HEK293 (cell line): Measurements from ENCODE around the gene UBE2F.
A peak's percentile ranks its signal among the peaks of the same experiment; 100 is the strongest.

ENCODE experiments used
- CTCF ChIA-PET: fragments of 350-600 bp; formaldehyde crosslinking; extraction: SDS; loops from one replicate; lab custom pipeline; 2021; ENCODE audit warnings: antibody characterized with exemption; lab: Yijun Ruan, JAX
- POLR2A ChIA-PET: fragments of 300-600 bp; formaldehyde crosslinking; extraction: SDS; loops from one replicate; lab custom pipeline; 2020; ENCODE audit warnings: antibody characterized with exemption, inconsistent platforms; lab: Yijun Ruan, JAX
- H3K27ac ChIP-seq: fragments of 200-500 bp; sonication (Bioruptor generic); 2 replicates; pipeline ENCODE4 v1.5.1; 2014; ENCODE audit warnings: low read depth, low read length, control low read depth, inconsistent platforms; ENCODE audit errors: extremely low read depth
- H3K36me3 ChIP-seq, 2 experiments: fragments of 200-500 bp in 1 of 2; sonication (Bioruptor generic) in 1 of 2; 1 replicate in 1 of 2; 2 replicates in 1 of 2; pipeline ENCODE4 v1.5.1; 2014 to 2017; ENCODE audit warnings: inconsistent platforms in 2 of 2, low read length in 2 of 2; ENCODE audit not compliant: control insufficient read depth in 2 of 2, insufficient read depth in 1 of 2
- H3K4me1 ChIP-seq: fragments of 200-500 bp; sonication (Bioruptor generic); 2 replicates; pipeline ENCODE4 v1.5.1; 2014; ENCODE audit warnings: mild to moderate bottlenecking, low read length, inconsistent platforms; ENCODE audit not compliant: control insufficient read depth, insufficient read depth
- H3K4me3 ChIP-seq: 2 replicates; pipeline ENCODE4 v1.5.1; 2011; ENCODE audit warnings: low read depth, mild to moderate bottlenecking, control low read depth, low read length, moderate library complexity
- H3K9me3 ChIP-seq: fragments of 200-500 bp; sonication (Bioruptor generic); 2 replicates; pipeline ENCODE4 v1.5.1; 2014; ENCODE audit warnings: low read depth, low read length, inconsistent platforms; ENCODE audit not compliant: control insufficient read depth, insufficient read depth
- SCRT1 ChIP-seq: fragments of 450-650 bp; formaldehyde crosslinking; IDR thresholded peaks from 2 replicates; pipeline ENCODE4 v1.5.1; 2016; ENCODE audit warnings: missing biosample characterization, missing genetic modification characterization, borderline replicate concordance
- SCRT2 ChIP-seq: fragments of 450-650 bp; formaldehyde crosslinking; IDR thresholded peaks from 2 replicates; pipeline ENCODE4 v1.5.1; 2016; ENCODE audit warnings: missing biosample characterization, missing genetic modification characterization
- SP3 ChIP-seq: fragments of 450-650 bp; formaldehyde crosslinking; IDR thresholded peaks from 2 replicates; pipeline ENCODE4 v1.5.1; 2016; ENCODE audit warnings: missing biosample characterization, missing genetic modification characterization
- ZNF221 ChIP-seq: fragments of 450-650 bp; formaldehyde crosslinking; IDR thresholded peaks from 2 replicates; pipeline ENCODE4 v1.5.1; 2017; ENCODE audit warnings: missing biosample characterization, missing genetic modification characterization, borderline replicate concordance
- ZNF292 ChIP-seq: fragments of 450-650 bp; formaldehyde crosslinking; IDR thresholded peaks from 2 replicates; pipeline ENCODE4 v1.5.1; 2016; ENCODE audit warnings: low read depth, missing biosample characterization, missing genetic modification characterization, borderline replicate concordance
- ZNF341 ChIP-seq: fragments of 450-650 bp; formaldehyde crosslinking; IDR thresholded peaks from 2 replicates; pipeline ENCODE4; 2016; ENCODE audit warnings: low read depth, missing biosample characterization, missing genetic modification characterization
- ZNF596 ChIP-seq: fragments of 450-650 bp; IDR thresholded peaks from 2 replicates; pipeline ENCODE4 v1.5.0; 2018; ENCODE audit warnings: missing biosample characterization, mild to moderate bottlenecking, missing genetic modification characterization, moderate library complexity
- ZNF658 ChIP-seq: fragments of 450-650 bp; formaldehyde crosslinking; IDR thresholded peaks from 2 replicates; pipeline ENCODE4; 2016; ENCODE audit warnings: missing biosample characterization, missing genetic modification characterization
- ZNF692 ChIP-seq: fragments of 450-650 bp; formaldehyde crosslinking; IDR thresholded peaks from 2 replicates; pipeline ENCODE4 v1.5.1; 2016; ENCODE audit warnings: missing biosample characterization, missing genetic modification characterization
- TF ChIP-seq, protein P1 (sequence below): fragments of 450-650 bp; formaldehyde crosslinking; IDR thresholded peaks from 2 replicates; pipeline ENCODE4 v1.5.1; 2017; ENCODE audit warnings: missing biosample characterization, missing genetic modification characterization
- TF ChIP-seq, protein P2 (sequence below): fragments of 450-650 bp; formaldehyde crosslinking; IDR thresholded peaks from 2 replicates; pipeline ENCODE4 v1.5.1; 2017; ENCODE audit warnings: missing biosample characterization, missing genetic modification characterization
- TF ChIP-seq, protein P3 (sequence below): IDR thresholded peaks from 2 replicates; pipeline ENCODE4 v1.6.1; 2011; ENCODE audit warnings: mild to moderate bottlenecking, low read depth, low read length, borderline replicate concordance
- TF ChIP-seq, protein P4 (sequence below): fragments of 450-650 bp; formaldehyde crosslinking; IDR thresholded peaks from 2 replicates; pipeline ENCODE4 v1.5.1; 2017; ENCODE audit warnings: missing biosample characterization, missing genetic modification characterization

UBE2F gene

GRCh38 chr2:237998530-237998929, 31.7 kb downstream of the UBE2F start:
- no peak overlapping the region for H3K4me3 ChIP-seq
- peaks cover 0 to 4% of the 10 kb centered on the region in 2 experiments; a peak in 2 of 3 replicates for H3K36me3 ChIP-seq
- no peaks in the 10 kb centered on the region for H3K9me3 ChIP-seq
- TF ChIP-seq, protein P1, sequence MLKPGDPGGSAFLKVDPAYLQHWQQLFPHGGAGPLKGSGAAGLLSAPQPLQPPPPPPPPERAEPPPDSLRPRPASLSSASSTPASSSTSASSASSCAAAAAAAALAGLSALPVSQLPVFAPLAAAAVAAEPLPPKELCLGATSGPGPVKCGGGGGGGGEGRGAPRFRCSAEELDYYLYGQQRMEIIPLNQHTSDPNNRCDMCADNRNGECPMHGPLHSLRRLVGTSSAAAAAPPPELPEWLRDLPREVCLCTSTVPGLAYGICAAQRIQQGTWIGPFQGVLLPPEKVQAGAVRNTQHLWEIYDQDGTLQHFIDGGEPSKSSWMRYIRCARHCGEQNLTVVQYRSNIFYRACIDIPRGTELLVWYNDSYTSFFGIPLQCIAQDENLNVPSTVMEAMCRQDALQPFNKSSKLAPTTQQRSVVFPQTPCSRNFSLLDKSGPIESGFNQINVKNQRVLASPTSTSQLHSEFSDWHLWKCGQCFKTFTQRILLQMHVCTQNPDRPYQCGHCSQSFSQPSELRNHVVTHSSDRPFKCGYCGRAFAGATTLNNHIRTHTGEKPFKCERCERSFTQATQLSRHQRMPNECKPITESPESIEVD = peak; percentile 48; the same call in 1 of the 2 replicates
- TF ChIP-seq, protein P2, sequence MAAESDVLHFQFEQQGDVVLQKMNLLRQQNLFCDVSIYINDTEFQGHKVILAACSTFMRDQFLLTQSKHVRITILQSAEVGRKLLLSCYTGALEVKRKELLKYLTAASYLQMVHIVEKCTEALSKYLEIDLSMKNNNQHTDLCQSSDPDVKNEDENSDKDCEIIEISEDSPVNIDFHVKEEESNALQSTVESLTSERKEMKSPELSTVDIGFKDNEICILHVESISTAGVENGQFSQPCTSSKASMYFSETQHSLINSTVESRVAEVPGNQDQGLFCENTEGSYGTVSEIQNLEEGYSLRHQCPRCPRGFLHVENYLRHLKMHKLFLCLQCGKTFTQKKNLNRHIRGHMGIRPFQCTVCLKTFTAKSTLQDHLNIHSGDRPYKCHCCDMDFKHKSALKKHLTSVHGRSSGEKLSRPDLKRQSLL (tag by site-specific recombination) = no peak
- no peak for TF ChIP-seq ZNF292 (tag by site-specific recombination)
- H3K27ac ChIP-seq = no peak overlapping the region
- ChIA-PET CTCF (interaction anchor here (0.7 to 1.0 kb wide), 2 partner anchors 75 to 387 kb away, joined by 3 to 6 read pairs; no protein-coding TSS in a partner anchor), POLR2A (no interaction called here)
- peaks cover 3% of the 10 kb centered on the region for H3K4me1 ChIP-seq

DNA sequence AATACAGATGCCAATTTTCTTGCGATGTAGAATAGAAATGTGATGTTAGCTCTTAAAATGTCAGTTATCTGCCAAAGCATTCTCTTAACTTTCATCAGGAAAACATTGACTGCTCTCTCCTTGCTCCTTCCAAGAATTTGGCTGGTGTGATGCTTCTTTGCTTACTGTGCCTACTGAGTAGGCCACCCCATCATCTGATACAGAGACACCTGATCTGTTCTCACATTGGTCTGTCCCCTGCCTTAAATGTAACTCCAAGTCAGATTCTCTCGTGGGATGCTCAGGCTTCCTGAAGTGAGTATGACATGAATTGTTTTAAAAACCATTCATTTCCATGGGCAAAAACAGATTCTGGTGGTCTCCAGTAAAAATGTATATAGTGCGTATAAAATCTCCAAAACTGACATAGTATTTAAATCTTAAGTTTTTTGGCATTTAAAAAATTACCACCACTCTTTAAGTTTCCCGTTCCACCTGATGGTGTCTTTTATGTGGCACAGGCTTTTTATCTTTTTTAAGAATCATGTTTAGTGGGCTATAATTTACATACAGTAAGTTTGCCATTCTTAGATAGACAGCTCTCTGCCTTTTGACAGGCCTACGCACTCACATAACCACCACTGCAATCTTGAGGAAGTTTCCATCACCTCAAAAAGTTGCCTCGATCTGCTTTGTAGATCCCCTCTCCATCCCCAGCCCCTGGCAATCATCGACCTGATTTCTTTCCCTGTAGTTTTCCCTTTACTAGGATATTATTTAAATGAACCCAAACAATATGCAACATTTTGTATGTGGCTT, 36.6 kb downstream of the UBE2F start:
- ChIA-PET CTCF (no interaction called here), POLR2A (no interaction called here)
- Histone ChIP-seq H3K9me3 (no peaks in the 10 kb centered on the region), H3K27ac (no peak overlapping the region), H3K4me1 (no peaks in the 10 kb centered on the region), H3K4me3 (no peak overlapping the region), H3K36me3 (peaks cover 0 to 7% of the 10 kb centered on the region in 2 experiments; a peak in 1 of 3 replicates)
- TF ChIP-seq ZNF292 (tag by site-specific recombination) = no peak
- no peak for TF ChIP-seq ZNF692
- TF ChIP-seq, protein P3, sequence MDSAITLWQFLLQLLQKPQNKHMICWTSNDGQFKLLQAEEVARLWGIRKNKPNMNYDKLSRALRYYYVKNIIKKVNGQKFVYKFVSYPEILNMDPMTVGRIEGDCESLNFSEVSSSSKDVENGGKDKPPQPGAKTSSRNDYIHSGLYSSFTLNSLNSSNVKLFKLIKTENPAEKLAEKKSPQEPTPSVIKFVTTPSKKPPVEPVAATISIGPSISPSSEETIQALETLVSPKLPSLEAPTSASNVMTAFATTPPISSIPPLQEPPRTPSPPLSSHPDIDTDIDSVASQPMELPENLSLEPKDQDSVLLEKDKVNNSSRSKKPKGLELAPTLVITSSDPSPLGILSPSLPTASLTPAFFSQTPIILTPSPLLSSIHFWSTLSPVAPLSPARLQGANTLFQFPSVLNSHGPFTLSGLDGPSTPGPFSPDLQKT = no peak
- no peak for TF ChIP-seq ZNF596
- TF ChIP-seq ZNF341 (tag by site-specific recombination) = no peak
- TF ChIP-seq SCRT2 = no peak
- TF ChIP-seq SP3 = no peak
- no peak for TF ChIP-seq ZNF221
- TF ChIP-seq ZNF658 = no peak

- ChIA-PET CTCF (no interaction called here), POLR2A (no interaction called here)
- TF ChIP-seq SCRT2 (peak; percentile 78), SCRT1 (peak; percentile 59), ZNF692 (0 out of 2 replicates have a peak, but pooled peaks have one; percentile 31)
- TF ChIP-seq, protein P4, sequence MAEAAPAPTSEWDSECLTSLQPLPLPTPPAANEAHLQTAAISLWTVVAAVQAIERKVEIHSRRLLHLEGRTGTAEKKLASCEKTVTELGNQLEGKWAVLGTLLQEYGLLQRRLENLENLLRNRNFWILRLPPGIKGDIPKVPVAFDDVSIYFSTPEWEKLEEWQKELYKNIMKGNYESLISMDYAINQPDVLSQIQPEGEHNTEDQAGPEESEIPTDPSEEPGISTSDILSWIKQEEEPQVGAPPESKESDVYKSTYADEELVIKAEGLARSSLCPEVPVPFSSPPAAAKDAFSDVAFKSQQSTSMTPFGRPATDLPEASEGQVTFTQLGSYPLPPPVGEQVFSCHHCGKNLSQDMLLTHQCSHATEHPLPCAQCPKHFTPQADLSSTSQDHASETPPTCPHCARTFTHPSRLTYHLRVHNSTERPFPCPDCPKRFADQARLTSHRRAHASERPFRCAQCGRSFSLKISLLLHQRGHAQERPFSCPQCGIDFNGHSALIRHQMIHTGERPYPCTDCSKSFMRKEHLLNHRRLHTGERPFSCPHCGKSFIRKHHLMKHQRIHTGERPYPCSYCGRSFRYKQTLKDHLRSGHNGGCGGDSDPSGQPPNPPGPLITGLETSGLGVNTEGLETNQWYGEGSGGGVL (tag by site-specific recombination) = no peak
- no peaks in the 10 kb centered on the region for H3K9me3 ChIP-seq
- no peak overlapping the region for H3K27ac ChIP-seq
- peaks cover 0 to 7% of the 10 kb centered on the region in 2 experiments; a peak in 1 of 3 replicates for H3K36me3 ChIP-seq
- H3K4me3 ChIP-seq = no peak overlapping the region
- H3K4me1 ChIP-seq = no peaks in the 10 kb centered on the region
Measured at GRCh38 chr2:238004077-238004830, 37.4 kb downstream of the UBE2F start.
